Prostate gland (tissue), 2 donors: ENCODE measurements around the gene LAD1. TPM values are rescaled to one million over a fixed set of nuclear protein-coding genes. Genes with fewer than 3 reads are reported as not detected.

Experiments
- DNase-seq: peaks from one replicate; pipeline ENCODE4 v3.0.0-alpha.2; 2019; ENCODE audit warnings: low spot score
- H3K27ac ChIP-seq, 2 donors: fragments of 200-600 bp; sonication (generic); 2 replicates each; pipeline ENCODE4 v1.5.1; 2017 to 2019
- H3K27me3 ChIP-seq: fragments of 200-600 bp; sonication (generic); replicated peaks from 2 replicates; pipeline ENCODE4 v1.5.1; 2019; ENCODE audit not compliant: insufficient read depth
- H3K36me3 ChIP-seq, 2 donors: fragments of 200-600 bp; sonication (generic); 1 replicate in 1 of 2; 2 replicates in 1 of 2; pipeline versions ENCODE4 v1.5.1 to v1.8.1; 2017 to 2019
- H3K4me1 ChIP-seq: fragments of 200-600 bp; sonication (generic); replicated peaks from 2 replicates; pipeline ENCODE4 v1.5.1; 2019
- H3K4me3 ChIP-seq, 2 donors: fragments of 200-600 bp; sonication (generic); 2 replicates each; pipeline ENCODE4 v1.5.1; 2017 to 2019
- H3K9me3 ChIP-seq: fragments of 200-600 bp; sonication (generic); 2 replicates; pipeline ENCODE4 v1.5.1; 2017
- CTCF ChIP-seq, 4 experiments: fragments of 200-600 bp in 2 of 4; fragments of 450-650 bp in 2 of 4; sonication (generic) in 2 of 4; IDR thresholded peaks; 1 replicate in 3 of 4; 2 replicates in 1 of 4; pipeline ENCODE4 v1.5.1; 2016 to 2019; ENCODE audit warnings: antibody characterized with exemption in 4 of 4, mild to moderate bottlenecking in 2 of 4, moderate library complexity in 2 of 4
- POLR2A ChIP-seq: fragments of 450-650 bp; IDR thresholded peaks from one replicate; pipeline ENCODE4 v1.6.1; 2016; ENCODE audit warnings: antibody characterized with exemption, mild to moderate bottlenecking
- POLR2AphosphoS5 ChIP-seq: sonication (generic); formaldehyde crosslinking; IDR thresholded peaks from one replicate; pipeline ENCODE4 v1.6.1; 2017; ENCODE audit warnings: antibody characterized with exemption
- WGBS: methylation state at CpG from one replicate; pipeline ENCODE4 v1.1.5; 2018; 5-methylcytosine and 5-hydroxymethylcytosine counted together
- intact Hi-C: fragments of 100-400 bp; cut with DNase I; formaldehyde crosslinking; loops from one replicate; pipeline ENCODE4 v1.14.2; 2022
- total RNA-seq, 2 donors: library from RNA; depleted of rRNA; stranded (reverse); fragments of >200 nt; gene quantifications; one replicate each; pipeline ENCODE4 v1.1.0, GENCODE V29; 2016

The LAD1 gene
- total RNA-seq, 2 donors from 2014 or later, result 12.8 to 26.8 TPM

- H3K27ac ChIP-seq, result no peak overlapping the region
- no peaks in the 10 kb centered on the region for H3K9me3 ChIP-seq
- no peaks in the 10 kb centered on the region for H3K36me3 ChIP-seq
- DNase-seq, result no peak
- intact Hi-C loops, result loop anchor here (5.0 kb wide), 1 partner anchor 62 kb away; no protein-coding TSS in a partner anchor
- 60% methylated on average over 5 of the region's 5 CpGs for WGBS
- peaks cover 3% of the 10 kb centered on the region for H3K4me1 ChIP-seq
- no peaks in the 10 kb centered on the region for H3K27me3 ChIP-seq
- TF ChIP-seq POLR2A, result no peak
- TF ChIP-seq CTCF (IDR thresholded peaks at IDR 0.05), result no peak
- no peak for TF ChIP-seq POLR2AphosphoS5
- H3K4me3 ChIP-seq, result no peak overlapping the region
These were observed 54.1 kb downstream of the LAD1 start for GRCh38 chr1:201345081-201345355.

- intact Hi-C loops, result loop anchor here (5.0 kb wide), 1 partner anchor 63 kb away; no protein-coding TSS in a partner anchor
- DNase-seq, result no peak
- no peaks in the 10 kb centered on the region for H3K27me3 ChIP-seq
- no peaks in the 10 kb centered on the region for H3K9me3 ChIP-seq
- TF ChIP-seq CTCF (IDR thresholded peaks at IDR 0.05) (no peak), POLR2AphosphoS5 (no peak), POLR2A (no peak)
- no peak overlapping the region for H3K27ac ChIP-seq
- peaks cover 3% of the 10 kb centered on the region for H3K4me1 ChIP-seq
- H3K36me3 ChIP-seq, result no peaks in the 10 kb centered on the region
- whole genome bisulfite sequencing, result 65% methylated on average over 7 of the region's 7 CpGs
- no peak overlapping the region for H3K4me3 ChIP-seq
These were observed 54.7 kb downstream of the LAD1 start for GRCh38 chr1:201344206-201345080.

GRCh38 chr1:201341377-201341776 is 57.7 kb downstream of the LAD1 start:
- 90% methylated on average over 1 of the region's 1 CpG for WGBS

GRCh38 chr1:201336711-201337450 is 62.2 kb downstream of the LAD1 start:
- 96% methylated on average over 9 of the region's 9 CpGs for WGBS
- H3K4me1 ChIP-seq, result no peaks in the 10 kb centered on the region
- H3K27me3 ChIP-seq, result no peaks in the 10 kb centered on the region
- DNase-seq, result no peak
- H3K36me3 ChIP-seq, result no peaks in the 10 kb centered on the region
- H3K4me3 ChIP-seq, result no peak overlapping the region
- H3K27ac ChIP-seq, result no peak overlapping the region
- H3K9me3 ChIP-seq, result no peaks in the 10 kb centered on the region
- no peak for TF ChIP-seq CTCF (IDR thresholded peaks at IDR 0.05)
- no peak for TF ChIP-seq POLR2AphosphoS5
- no peak for TF ChIP-seq POLR2A
- intact Hi-C loops, result no loop called here

More at GRCh38 chr1:201341377-201341776, 57.7 kb downstream of the LAD1 start:
- Histone ChIP-seq H3K27ac (no peak overlapping the region), H3K4me1 (peaks cover 2% of the 10 kb centered on the region), H3K36me3 (no peaks in the 10 kb centered on the region), H3K4me3 (no peak overlapping the region), H3K27me3 (no peaks in the 10 kb centered on the region), H3K9me3 (no peaks in the 10 kb centered on the region)
- no peak for TF ChIP-seq CTCF (IDR thresholded peaks at IDR 0.05)
- TF ChIP-seq POLR2AphosphoS5, result no peak
- TF ChIP-seq POLR2A, result no peak
- no peak for DNase-seq
- intact Hi-C loops, result no loop called here
